ENCODE data around the gene ACKR3. TPM values are rescaled to one million over a fixed set of nuclear protein-coding genes. Genes with fewer than 3 reads are reported as not detected.

ACKR3 gene
- total RNA-seq, 2 experiments from 2014 or later, result 0.61 to 0.74 TPM

DNA sequence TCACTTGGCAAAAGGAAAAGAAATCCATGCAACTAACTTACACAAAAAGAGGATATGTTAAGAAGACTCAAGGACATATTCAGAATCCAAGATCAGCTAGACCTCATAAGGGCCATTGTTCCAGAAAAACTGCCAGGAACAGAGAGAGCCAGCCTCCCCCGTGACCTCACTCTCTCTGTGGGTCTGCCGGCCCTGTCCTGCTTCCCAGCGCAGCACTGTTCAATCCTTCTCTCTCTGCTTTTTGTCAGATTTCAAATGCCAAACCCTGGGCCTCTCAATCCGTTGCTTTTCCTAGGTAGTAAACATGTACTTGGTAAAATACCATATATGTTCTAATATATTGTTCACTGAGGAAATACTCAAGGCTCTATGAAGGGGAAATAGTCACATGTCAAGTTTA lies 40.0 kb upstream of the ACKR3 start:
- H3K27me3 Mint-ChIP-seq, result no peaks in the 10 kb centered on the region
- DNase-seq (no peak), ATAC-seq (ENCODE audit: poor library complexity) (no peak)
- no peaks in the 10 kb centered on the region for H3K27me3 ChIP-seq (ENCODE audit: control insufficient read depth in 1 of 2, insufficient read depth in 2 of 2, low read length in 2 of 2)
- ChIA-PET POLR2A (interaction anchor here (1.2 kb wide), 1 partner anchor 556 kb away, joined by 3 read pairs; the partner anchor contains the start of gene COPS8), CTCF (no interaction called here)
- H3K4me1 ChIP-seq (ENCODE audit: insufficient read depth, low read length), result no peaks in the 10 kb centered on the region
- no peaks in the 10 kb centered on the region for H3K36me3 Mint-ChIP-seq (ENCODE audit: low read depth)
- H3K4me1 Mint-ChIP-seq (ENCODE audit: low read depth), result no peaks in the 10 kb centered on the region
- no peaks in the 10 kb centered on the region for H3K9me3 Mint-ChIP-seq
- no peak overlapping the region for H3K27ac Mint-ChIP-seq
- H3K4me3 ChIP-seq (ENCODE audit: low read length), result no peak overlapping the region
- H3K36me3 ChIP-seq (ENCODE audit: insufficient read depth, low read length), result no peaks in the 10 kb centered on the region
- no peak overlapping the region for H3K27ac ChIP-seq (ENCODE audit: low read depth in 1 of 2, low read length in 2 of 2)
- no peaks in the 10 kb centered on the region for H3K9me3 ChIP-seq (ENCODE audit: control insufficient read depth in 1 of 2, insufficient read depth in 1 of 2, low read length in 2 of 2)
- intact Hi-C loops (cut with DNase I, micrococcal nuclease), result no loop called here
- no peak overlapping the region for H3K4me3 Mint-ChIP-seq
- TF ChIP-seq, protein P1, sequence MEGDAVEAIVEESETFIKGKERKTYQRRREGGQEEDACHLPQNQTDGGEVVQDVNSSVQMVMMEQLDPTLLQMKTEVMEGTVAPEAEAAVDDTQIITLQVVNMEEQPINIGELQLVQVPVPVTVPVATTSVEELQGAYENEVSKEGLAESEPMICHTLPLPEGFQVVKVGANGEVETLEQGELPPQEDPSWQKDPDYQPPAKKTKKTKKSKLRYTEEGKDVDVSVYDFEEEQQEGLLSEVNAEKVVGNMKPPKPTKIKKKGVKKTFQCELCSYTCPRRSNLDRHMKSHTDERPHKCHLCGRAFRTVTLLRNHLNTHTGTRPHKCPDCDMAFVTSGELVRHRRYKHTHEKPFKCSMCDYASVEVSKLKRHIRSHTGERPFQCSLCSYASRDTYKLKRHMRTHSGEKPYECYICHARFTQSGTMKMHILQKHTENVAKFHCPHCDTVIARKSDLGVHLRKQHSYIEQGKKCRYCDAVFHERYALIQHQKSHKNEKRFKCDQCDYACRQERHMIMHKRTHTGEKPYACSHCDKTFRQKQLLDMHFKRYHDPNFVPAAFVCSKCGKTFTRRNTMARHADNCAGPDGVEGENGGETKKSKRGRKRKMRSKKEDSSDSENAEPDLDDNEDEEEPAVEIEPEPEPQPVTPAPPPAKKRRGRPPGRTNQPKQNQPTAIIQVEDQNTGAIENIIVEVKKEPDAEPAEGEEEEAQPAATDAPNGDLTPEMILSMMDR (IDR thresholded peaks at IDR 0.05), result no peak

DNA sequence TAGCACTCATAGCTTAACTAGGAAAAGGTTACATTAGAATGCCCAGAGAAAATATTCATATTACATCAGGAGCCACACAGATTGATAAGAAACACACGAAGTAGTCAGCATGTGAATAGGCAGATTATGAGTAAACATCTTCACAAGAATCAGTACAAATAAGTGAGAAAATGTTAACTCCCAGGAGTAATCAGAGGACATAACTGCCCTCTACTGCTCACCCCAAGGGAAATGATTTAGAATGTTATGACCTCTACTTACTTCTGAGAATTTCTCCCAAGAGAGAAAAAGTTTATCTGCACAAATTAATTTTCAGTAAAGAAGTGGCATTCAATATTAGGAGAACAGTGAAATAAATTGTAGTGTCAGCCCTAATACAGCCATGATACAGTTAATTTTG lies 39.1 kb upstream of the ACKR3 start:
- DNase-seq (no peak), ATAC-seq (ENCODE audit: poor library complexity) (no peak)
- no peaks in the 10 kb centered on the region for H3K27me3 ChIP-seq (ENCODE audit: control insufficient read depth in 1 of 2, insufficient read depth in 2 of 2, low read length in 2 of 2)
- ChIA-PET POLR2A (no interaction called here), CTCF (no interaction called here)
- no peaks in the 10 kb centered on the region for H3K27me3 Mint-ChIP-seq
- TF ChIP-seq, protein P1 (IDR thresholded peaks at IDR 0.05), result no peak
- no peak overlapping the region for H3K4me3 ChIP-seq (ENCODE audit: low read length)
- H3K36me3 ChIP-seq (ENCODE audit: insufficient read depth, low read length), result no peaks in the 10 kb centered on the region
- H3K27ac ChIP-seq (ENCODE audit: low read depth in 1 of 2, low read length in 2 of 2), result no peak overlapping the region
- H3K9me3 ChIP-seq (ENCODE audit: control insufficient read depth in 1 of 2, insufficient read depth in 1 of 2, low read length in 2 of 2), result no peaks in the 10 kb centered on the region
- H3K4me1 Mint-ChIP-seq (ENCODE audit: low read depth), result peaks cover under 1% of the 10 kb centered on the region
- no peaks in the 10 kb centered on the region for H3K9me3 Mint-ChIP-seq
- intact Hi-C loops (cut with DNase I, micrococcal nuclease), result no loop called here
- H3K36me3 Mint-ChIP-seq (ENCODE audit: low read depth), result no peaks in the 10 kb centered on the region
- H3K4me3 Mint-ChIP-seq, result no peak overlapping the region
- no peak overlapping the region for H3K27ac Mint-ChIP-seq
- H3K4me1 ChIP-seq (ENCODE audit: insufficient read depth, low read length), result peaks cover 6% of the 10 kb centered on the region

DNA sequence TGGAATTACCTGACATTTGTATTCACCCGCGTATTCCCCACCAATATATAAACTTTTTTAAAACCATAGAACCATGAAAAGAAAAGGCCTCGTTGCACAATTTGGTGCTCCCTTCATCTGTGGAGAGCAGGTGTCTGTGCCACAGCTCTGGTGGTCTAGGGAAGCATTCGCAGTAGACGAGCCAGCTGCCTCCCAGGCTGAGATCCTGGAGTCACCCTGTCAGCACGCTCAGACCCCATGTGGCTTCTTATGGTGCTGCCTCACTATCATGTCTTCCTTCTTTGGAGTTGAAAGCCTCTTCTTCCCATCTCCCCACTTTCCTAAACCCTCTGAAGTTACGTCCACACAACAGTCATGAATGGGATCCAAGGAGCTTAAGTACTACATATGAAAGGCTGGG lies 38.4 kb upstream of the ACKR3 start:
- ATAC-seq (ENCODE audit: poor library complexity) (no peak), DNase-seq (no peak)
- TF ChIP-seq, protein P1 (IDR thresholded peaks at IDR 0.05), result no peak
- Histone ChIP-seq H3K4me3 (ENCODE audit: low read length) (no peak overlapping the region), H3K9me3 (ENCODE audit: control insufficient read depth in 1 of 2, insufficient read depth in 1 of 2, low read length in 2 of 2) (no peaks in the 10 kb centered on the region), H3K27ac (ENCODE audit: low read depth in 1 of 2, low read length in 2 of 2) (no peak overlapping the region), H3K27me3 (ENCODE audit: control insufficient read depth in 1 of 2, insufficient read depth in 2 of 2, low read length in 2 of 2) (no peaks in the 10 kb centered on the region), H3K4me1 (ENCODE audit: insufficient read depth, low read length) (peaks cover 12% of the 10 kb centered on the region), H3K36me3 (ENCODE audit: insufficient read depth, low read length) (no peaks in the 10 kb centered on the region)
- ChIA-PET CTCF (no interaction called here), POLR2A (no interaction called here)
- H3K36me3 Mint-ChIP-seq (ENCODE audit: low read depth), result no peaks in the 10 kb centered on the region
- H3K27me3 Mint-ChIP-seq, result no peaks in the 10 kb centered on the region
- intact Hi-C loops (cut with DNase I, micrococcal nuclease), result no loop called here
- peaks cover 8% of the 10 kb centered on the region for H3K4me1 Mint-ChIP-seq (ENCODE audit: low read depth)
- no peaks in the 10 kb centered on the region for H3K9me3 Mint-ChIP-seq
- no peak overlapping the region for H3K4me3 Mint-ChIP-seq
- H3K27ac Mint-ChIP-seq, result no peak overlapping the region
